Stimulated activated CD4-positive, alpha-beta T cell treated with anti-CD3 and anti-CD28 coated beads, Interleukin-4, amount 100 ng/mL, for 48 hours (primary cell): ENCODE results near the gene JKAMP.
A peak's percentile ranks its signal among the peaks of the same experiment; 100 is the strongest.
"Not testable (repeated sequence)": the region's sequence is repeated elsewhere in the genome, so short reads cannot be mapped to it uniquely, and the experiment has no call there.

Experiments used
- DNase-seq, 2 donors: peaks; one replicate each; pipeline ENCODE4 v3.0.0-alpha.2; 2020; ENCODE audit warnings: low read depth in 2 of 2

JKAMP gene, protein sequence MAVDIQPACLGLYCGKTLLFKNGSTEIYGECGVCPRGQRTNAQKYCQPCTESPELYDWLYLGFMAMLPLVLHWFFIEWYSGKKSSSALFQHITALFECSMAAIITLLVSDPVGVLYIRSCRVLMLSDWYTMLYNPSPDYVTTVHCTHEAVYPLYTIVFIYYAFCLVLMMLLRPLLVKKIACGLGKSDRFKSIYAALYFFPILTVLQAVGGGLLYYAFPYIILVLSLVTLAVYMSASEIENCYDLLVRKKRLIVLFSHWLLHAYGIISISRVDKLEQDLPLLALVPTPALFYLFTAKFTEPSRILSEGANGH

DNA sequence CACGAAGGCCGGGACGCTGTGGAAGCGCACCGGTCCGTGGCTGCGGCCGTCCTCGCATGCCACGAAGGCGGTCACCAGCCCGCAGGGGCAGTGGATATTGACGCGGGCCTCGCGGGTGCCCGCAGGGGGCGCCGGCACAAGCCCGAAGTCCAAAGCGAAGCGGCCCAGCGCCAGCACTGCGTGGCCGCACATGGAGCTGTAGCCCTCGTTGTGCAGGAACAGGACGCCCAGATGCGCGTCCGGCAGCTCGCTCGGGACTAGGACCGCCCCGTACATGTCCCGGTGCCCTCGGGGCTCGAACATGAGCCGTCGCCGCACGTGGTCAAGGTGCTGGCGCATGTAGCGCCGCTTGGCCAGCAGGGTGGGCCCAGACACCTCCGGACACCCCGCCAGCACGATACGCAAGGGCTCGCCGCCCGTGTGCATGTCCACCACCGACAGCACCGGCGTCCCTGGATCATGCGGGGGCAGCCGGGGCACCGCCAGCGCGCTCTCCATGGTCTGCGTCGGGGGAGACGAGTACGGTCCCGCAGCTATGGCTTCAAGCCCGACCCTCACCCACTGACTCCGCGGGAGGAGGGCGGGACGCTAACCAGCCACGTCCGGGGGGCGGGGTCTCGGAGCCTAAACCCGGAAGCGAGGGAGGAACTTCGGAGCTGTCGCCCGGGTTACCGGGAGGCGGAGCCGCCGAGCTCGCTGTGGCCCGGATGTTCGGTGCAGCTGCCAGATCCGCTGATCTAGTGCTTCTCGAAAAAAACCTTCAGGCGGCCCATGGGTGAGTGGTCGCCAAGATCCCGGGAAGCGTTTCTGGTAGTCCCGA lies at the start of gene JKAMP, which contains the start of gene L3HYPDH:
JKAMP (plus strand) TSS at position 699 of the 820 bp plus-strand sequence; CDS start at position 772, 73 bp downstream.
L3HYPDH (minus strand) TSS at position 590 of the 820 bp plus-strand sequence; CDS start at position 498, 92 bp downstream.
- peak; percentile 97 to 98 for DNase-seq

DNA sequence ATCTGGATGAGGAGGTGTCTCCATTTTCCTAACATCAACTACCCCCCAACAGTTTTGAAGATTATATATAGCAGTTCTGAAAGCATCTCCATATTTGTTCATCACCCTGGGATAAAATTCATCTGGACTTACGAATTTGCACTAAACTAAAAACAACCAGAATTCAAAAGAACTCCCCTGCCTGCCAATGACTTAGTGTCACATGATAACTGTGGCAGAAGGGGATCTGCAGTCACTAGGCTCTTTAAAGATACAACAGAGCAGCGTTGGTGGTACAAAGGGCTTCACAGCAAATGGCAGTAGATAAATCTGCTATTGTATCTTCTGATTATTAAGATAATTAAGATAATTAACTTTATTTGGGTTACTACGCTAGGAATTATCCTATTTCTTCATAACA lies 49.2 kb upstream of the JKAMP start:
- no peak for DNase-seq

DNA sequence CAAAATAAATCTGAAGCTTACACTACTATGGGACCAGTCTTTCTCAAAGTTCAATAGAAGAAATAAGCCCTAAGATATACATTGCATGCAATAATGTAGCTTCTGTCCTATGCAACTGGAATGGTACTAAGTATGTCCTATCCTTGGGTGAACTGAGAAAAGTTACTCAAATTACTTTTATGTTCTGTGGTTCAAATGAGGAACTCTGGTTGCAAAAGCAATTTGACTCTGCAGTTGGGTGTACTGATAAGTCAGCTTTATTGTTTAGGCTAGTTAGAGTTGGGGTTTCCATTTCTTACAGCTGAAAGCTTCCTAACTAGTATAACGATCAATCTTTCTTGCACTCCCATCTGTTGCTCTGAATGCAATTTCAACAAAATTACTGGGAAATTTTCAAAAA lies 48.3 kb upstream of the JKAMP start:
- DNase-seq, result no peak

GRCh38 chr14:59438195-59438647 lies 46.1 kb upstream of the JKAMP start:
- no peak for DNase-seq

GRCh38 chr14:59439256-59439965 lies 44.9 kb upstream of the JKAMP start:
- DNase-seq, result no peak

- not testable (repeated sequence) for DNase-seq
These were observed 35.6 kb upstream of the JKAMP start for GRCh38 chr14:59448673-59449072.

GRCh38 chr14:59450716-59451115 lies 33.6 kb upstream of the JKAMP start:
- no peak for DNase-seq

- no peak for DNase-seq
These were observed 32.5 kb upstream of the JKAMP start for GRCh38 chr14:59451849-59452248.

DNA sequence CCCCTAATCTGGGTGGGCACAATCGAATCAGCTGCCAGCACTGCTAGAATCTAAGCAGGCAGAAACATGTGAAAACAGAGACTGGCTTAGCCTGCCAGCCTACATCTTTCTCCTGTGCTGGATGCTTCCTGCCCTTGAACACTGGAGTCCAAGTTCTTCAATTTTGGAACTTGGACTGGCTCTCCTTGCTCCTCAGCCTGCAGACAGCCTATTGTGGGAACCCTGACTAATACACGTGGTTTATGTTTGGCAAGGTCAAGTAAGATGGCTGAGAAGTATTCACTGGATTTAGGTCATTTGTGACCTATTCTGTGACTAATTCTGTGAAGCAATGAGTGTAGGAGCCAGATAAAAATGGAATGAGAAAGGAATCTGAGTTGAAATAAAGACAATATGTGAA lies 30.2 kb upstream of the JKAMP start:
- no peak for DNase-seq

DNA sequence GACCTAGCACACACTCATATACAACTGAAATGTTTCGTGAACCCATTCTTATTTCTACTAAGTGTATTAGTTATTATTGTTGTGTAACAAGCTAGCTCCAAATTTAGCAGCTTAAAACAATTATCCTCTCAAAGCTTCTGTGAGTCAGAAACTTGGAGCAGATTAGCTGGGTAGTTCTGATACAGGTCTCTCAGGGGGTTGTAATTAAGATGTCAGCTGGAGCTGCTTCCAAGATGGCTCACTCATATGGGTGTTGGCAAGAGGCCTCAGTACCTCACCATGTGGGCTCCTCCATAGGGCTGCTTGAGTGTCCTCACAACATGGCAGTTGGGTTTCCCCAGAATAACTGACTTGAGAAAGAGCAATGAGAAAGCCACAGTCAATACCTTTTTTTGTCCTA lies 28.9 kb upstream of the JKAMP start:
- no peak for DNase-seq

DNA sequence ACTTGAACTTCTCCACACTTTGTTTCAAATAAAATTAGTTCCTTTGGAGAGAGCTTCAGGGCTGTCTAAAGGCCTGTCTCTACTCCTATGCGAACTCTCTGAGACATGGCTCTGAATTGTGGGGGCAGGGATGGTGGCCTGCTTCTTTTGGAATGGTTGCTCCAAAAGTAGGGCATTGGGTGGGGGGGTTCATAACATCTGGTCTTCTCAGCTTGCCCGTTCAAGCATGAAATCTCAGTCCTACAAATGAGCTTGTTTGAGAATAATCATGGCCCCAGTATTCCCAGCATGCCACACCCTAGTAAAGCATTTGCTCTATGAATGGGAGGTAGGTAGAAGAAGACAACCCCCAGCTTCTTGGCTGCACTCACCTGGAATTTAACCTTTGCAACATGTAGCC lies 25.8 kb upstream of the JKAMP start:
- no peak for DNase-seq

GRCh38 chr14:59460378-59460777 lies 23.9 kb upstream of the JKAMP start:
- no peak for DNase-seq

DNA sequence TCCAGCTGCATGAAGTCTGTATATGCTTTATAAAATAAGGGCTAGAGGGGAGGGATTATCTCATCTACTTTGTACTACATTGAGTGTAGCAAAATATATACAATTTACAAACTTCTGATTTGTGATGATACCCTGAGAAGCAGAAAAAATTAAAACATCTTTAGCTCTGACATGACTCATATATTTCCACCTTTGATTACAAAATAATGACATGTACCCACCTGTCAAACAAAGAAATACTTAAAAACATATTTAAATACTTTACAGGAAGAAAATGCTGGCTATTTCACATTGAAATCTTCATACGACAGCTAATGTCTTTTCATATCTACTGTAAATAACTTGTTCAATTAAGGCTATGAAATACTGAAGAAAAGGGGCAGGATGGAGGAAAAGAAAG lies 22.4 kb upstream of the JKAMP start:
- DNase-seq, result no peak

- DNase-seq, result peak; percentile 24 to 27
These were observed 20.4 kb upstream of the JKAMP start for GRCh38 chr14:59463787-59464485.

- peak; percentile 16 to 32 for DNase-seq
These were observed 19.6 kb upstream of the JKAMP start for GRCh38 chr14:59464486-59465315.

GRCh38 chr14:59465316-59466135 lies 18.8 kb upstream of the JKAMP start, which contains the start of gene GPR135:
Gene GPR135, minus strand, starts transcription at chr14:59465380. Its CDS starts 154 bp downstream, at chr14:59465226.
- DNase-seq, result peak in 1 of 2 donors; percentile 14

- DNase-seq, result no peak
These were observed 10.1 kb upstream of the JKAMP start for GRCh38 chr14:59474172-59474571.

- DNase-seq, result no peak
These were observed 8.6 kb upstream of the JKAMP start for GRCh38 chr14:59475709-59476108.

DNA sequence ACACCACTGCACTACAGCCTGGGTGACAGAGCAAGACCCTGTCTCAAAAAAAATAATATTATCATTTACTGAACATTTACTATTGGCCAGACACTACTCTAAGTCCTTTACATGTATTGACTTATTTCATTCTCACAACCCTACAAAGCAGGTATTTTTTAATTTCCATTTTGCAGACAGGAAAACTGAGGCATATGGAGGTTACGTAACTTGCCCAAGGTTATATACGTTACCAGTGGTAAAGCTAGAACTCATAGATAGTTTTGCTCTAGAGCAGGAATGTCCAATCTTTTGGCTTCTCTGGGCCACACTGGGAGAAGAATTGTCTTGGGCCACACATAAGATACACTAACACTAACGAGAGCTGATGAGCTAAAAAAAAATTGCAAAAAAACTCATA lies 5.8 kb upstream of the JKAMP start:
- no peak for DNase-seq

GRCh38 chr14:59480166-59480565 lies 4.2 kb upstream of the JKAMP start:
- DNase-seq, result no peak
